ENCODE results near the gene IL17B.
"Not testable (repeated sequence)": the region's sequence is repeated elsewhere in the genome, so short reads cannot be mapped to it uniquely, and the experiment has no call there.

The IL17B gene

DNA sequence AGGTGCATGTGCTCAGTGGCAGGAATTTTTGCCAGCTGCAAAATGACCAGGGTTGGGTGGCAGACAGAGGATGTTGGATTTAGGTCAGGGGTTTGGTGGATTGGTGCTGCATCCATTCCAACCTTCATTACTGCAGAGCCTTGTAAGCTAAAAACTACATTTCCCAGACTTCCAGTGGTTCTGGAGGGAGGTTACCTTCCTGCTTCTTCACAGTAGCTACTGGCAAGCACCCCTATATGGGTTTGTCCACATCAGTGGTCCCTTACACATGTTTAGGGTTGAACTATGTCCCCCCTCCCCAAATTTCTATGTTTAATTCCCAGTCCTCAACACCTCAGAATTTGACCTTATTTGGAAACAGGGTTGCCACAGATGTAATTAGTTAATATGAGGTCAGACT lies 20.7 kb upstream of the IL17B start:
- no peak for DNase-seq

DNA sequence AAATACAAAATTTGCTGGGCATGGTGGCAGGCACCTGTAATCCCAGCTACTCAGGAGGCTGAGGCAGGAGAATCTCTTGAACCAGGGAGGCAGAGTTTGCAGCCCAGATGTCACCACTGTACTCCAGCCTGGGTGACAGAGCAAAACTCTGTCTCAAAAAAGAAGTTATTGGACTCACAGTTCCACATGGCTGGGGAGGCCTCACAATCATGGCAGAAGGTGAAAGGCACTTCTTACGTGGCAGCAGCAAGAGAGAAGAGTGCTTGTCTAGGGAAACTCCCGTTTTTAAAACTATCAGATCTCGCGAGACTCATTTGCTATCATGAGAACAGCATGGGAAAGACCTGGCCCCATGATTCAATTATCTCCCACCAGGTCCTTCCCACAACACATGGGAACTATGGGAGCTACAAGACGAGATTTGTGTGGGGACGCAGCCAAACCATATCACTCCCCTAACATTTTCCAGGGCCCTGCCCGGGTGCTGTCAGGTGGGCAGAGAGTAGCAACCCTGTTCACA lies 19.7 kb upstream of the IL17B start:
- not testable (repeated sequence) for DNase-seq

DNA sequence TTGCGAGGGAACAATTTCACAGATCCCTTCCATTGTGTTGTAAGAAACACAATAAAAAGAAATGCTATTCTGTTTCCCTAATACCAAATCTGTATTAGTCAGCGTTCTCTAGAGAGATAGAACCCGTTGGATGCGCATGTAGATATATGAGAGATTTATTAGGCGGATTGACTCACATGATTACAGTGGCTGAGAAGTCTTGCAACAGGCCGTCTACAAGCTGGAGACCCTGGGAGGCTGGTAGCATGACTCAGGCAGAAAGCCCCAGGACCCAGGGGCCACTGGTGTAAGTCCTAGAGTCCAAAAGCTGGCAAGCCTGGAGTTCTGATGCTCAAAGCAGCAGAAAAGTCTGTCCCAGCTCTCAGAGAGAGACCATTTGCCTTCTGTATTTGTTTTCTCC lies 18.4 kb upstream of the IL17B start:
- no peak for DNase-seq

DNA sequence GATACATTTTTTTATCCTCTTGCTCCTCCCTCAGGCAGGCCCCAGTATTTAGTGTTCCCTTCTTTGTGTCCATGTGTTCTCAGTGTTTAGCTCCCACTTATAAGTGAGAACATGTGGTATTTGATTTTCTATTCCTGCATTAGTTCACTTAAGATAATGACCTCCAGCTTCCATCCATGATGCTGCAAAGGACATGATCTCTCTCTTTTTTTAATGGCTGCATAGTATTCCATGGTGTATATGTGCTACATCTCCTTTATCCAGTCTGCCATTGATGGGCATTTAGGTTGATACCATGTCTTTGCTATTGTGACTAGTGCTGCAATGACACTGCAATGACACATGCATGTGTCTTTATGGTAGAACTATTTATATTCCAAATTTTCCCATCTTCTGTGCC lies 15.9 kb upstream of the IL17B start:
- DNase-seq = not testable (repeated sequence)

DNA sequence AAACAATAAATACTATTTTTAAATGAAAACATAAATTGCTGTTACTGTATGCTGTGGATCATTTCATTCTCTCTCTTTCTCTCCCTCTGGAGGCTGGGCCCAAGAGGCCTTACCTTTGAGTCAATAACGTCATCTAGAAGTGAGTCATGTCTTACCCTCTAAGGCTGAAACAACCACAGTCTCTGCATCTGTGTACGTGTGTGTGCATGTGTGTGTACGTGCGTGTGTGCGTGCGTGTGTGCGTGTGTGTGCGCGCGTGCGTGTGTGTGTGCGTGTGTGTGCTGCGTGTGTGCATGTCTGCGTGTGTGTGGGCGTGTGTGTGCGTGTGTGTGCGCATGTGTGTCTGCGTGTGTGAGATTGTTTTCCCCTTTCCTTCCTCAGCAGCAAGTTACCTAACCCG lies 13.6 kb upstream of the IL17B start:
- DNase-seq = no peak

DNA sequence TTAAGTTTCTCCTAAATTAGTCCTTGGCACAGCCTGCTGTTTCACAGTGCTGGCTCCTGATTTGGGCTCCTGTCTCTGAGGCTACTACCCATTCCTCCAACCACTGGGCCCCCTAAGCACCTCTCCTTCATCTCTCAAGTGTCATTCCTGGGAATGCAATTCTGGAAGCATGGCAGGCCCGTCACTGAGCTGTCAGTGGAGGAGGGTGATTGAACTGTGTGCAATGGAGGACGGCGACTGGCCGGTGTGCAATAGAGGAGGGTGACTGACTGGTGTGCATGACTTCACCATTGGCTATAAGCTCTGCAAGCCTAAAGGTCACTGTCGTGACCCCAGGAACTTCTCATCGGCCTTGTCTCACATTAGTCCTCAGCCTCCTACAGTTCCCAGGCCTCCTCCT lies 12.4 kb upstream of the IL17B start:
- DNase-seq = no peak

DNA sequence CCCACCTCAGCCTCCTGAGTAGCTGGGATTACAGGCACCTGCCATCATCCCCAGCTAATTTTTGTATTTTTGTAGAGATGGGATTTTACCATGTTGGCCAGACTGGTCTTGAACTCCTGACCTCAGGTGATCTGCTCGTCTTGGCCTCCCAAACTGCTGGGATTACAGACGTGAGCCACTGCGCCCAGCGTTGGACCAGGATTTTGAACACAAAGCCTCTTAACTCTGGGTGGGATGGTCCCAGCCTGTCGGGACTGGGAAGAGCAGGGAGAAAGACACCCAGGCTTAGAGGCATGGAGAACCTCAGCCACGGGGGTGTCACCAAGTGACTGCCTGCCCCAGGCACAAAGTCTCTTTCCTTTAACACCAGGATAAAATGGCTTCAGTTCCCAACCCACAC lies 12.0 kb upstream of the IL17B start:
- DNase-seq = not testable (repeated sequence)

DNA sequence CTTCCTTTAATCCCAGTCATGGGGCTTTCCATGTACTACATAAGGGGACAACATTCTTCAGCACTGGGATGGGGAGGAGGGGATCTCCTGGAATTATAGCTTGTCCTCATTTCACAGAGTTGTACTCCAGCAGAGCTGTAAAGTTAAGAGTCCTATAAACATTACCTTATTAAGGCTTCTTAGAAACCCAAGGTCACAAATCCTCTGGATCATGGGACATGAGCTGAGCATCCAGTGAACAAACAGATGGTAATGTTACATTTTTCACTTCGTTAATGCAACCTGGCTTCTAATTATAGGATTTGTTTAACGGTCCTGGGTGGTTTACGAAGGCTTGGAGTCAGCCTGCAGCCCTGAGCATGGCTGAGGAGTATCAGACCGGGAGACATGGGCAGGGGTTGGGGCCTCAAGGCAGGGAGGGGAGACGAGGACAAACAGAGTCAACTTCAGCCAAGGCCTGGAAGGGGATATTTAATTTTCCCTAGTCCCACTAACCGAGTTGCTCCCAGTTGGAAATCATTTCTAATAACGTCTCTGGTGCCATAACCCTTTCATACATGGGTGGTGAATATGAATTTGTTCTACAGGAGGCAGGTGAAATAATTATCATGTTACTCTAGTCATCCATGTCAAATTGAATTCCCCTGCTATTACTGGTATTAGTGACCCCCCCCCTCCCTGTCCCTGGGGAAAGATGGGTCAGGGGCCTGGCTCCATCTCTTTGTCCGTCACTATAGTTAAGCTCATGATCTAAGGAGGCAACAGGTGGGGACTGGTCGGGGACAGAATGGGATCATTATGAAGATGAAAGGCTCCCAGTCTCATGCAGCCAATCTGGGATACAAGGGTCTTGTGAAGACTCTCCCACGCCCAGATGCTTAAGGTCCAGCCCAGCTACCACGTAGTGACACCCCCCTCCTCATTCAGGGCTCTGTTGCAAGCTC lies 10.7 kb upstream of the IL17B start:
- DNase-seq = no peak

DNA sequence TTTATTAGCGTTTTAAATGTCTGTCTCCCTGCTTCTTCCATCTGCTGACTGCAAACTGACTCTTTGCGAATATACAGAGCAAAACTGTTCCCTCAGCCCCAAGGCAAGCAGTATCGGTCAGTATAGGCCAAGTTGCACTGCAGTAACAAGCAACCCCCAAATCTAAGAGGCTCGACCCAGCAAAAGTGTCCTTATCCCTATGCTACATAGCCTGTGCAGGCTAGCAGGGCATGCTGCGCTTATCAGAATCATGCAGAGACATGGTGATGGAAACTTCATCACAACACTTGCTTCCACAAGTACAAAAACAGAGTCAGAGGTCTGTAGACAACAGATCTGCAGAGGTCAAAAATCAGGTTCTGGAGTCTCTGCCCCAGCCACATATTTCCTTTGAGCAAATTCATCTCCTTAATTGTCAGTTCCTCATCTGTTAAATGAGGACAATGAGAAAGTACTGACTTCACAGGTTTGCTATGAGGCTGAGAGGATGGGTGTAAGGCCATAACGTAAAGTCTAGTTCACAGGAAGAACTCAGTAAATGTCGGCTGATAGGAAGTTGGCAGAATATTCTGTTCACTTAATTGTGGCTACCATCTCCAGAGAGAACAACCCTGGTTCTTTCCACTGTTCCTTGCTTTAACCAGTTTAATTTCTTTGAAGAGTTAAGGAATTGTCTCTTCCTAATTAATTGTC lies 9.6 kb upstream of the IL17B start:
- no peak for DNase-seq

DNA sequence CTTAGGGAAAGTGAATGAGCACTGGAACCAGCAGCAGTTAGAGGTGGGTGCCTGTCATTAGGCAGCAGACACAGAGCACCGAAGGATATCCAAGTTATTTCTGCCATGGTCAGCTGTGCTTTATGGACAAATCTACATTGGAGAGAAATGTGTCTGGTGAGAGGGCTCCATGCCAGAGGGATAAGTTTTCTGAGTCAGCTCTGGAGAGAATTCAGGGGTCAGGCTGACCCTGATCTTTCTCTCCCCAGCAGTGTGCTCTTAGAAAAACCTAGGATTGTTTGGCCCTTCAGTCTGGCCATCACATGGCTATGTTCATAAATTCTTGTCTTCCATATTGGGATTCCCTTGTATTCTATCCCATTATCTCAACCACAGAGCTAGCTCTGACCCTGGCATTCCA lies 8.9 kb upstream of the IL17B start:
- DNase-seq = no peak

DNA sequence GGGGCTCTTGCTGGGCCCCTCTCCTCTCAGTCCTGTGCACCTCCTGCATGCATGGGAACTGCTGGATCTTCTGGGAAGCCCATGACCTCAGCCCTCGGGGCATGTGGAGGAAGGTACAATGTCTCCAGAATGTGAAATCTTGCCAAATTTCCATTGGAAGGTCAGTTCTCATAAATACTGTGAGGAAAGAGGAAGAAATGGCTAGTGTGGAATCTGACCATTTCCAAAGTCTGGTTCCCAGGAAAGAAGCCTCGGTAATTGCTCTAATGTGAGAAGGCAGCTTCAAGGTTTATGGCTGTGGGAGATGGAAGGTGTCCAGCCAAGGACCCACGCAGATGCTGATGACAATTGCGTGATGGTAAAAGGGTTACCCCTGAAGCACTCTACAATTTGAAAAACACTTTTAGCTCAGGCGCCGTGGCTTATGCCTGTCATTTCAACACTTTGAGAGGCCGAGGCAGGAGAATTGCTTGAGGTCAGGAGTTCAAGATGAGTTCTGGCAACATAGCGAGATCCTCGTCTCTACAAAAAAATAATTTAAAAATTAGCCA lies 8.1 kb upstream of the IL17B start:
- no peak for DNase-seq

DNA sequence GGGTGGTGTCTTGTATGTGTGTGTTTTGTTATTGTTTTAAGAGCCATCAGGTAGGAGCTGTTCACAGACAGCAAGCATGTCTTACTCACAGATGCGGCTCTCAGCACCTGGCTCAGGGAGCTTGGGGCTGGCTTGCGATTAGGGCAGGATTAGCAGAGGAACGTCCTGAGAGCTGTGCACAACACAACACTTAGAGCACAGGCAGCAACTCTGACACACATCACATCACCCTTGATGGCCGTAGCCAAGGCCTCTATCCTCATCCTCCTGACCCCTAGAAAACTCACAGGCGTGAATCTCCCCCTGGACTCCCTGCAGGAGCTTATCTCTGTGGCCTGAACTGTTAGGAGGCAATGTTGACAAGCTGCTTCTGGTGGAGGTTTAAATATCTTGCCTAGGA lies 7.1 kb upstream of the IL17B start:
- DNase-seq = no peak

DNA sequence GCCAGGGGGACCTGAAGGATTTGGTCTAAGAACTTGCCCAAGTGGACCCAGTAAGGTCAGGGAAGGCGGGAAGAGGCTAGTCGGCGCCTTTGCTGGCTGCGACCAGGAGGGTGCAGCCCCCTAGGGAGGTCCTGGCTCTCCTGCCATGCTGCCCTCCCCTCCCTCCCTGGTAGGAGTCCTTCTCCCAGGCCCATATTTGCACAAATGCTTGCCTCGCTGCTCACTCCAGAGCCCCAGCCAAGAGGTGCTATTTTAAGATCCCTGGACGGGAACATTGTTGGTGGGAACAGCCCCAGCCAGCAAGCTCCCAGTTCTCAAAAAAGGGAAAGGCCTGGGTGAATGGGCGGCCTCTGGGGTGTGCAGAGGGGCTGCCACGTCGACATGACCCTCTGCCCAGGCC lies 4.3 kb upstream of the IL17B start:
- no peak for DNase-seq

DNA sequence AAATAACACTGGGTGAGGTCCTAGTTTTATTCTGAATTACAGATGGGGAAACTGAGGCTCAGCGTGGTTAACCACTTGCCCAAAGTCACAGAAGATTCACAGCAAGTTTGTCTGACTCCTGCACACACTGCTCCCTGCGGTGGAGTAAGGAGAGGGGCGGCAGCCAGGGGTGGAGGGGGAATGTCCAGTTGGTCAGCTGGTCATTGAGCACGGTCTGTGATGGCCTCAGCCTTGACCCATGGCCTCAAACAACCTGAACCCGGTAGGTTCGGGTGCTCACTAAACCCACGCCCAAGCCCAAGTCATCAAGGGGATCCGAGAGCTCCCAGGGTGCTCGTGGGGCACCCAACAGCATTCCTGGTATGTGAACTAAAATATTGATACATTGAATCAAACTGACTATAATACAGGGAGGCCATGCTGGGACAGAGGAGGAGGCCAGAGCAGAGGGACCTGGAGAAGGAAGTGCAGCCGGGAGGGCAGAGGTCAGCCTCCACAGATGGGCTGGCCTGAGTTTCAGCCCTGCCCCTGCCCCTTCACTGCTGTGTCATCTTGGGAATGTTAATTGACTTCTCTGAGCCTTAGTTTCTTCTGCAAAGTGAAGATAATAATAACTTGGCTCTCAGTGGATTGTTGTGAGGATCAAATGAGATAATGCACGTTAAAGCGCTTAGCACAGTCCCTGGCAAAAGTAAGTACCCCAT lies 3.6 kb upstream of the IL17B start:
- no peak for DNase-seq

DNA sequence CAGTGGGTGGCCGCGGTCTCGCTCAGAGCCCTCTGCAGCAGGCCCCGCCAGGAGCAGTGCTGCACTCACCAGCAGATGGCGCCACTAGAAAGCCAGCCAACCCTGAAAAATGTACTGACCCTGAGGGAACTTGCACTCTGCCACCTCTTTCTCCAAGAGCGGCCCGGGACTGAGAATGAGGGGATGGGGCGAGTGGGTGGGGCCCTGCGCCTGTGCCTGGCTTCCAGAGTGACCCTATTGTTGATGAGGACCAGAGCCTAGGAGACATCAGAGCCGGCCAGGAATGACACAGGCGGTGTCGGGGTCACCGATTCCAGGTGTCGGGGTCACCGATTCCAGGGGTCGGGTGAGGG lies 2.9 kb upstream of the IL17B start:
- DNase-seq = peak; percentile 63

DNA sequence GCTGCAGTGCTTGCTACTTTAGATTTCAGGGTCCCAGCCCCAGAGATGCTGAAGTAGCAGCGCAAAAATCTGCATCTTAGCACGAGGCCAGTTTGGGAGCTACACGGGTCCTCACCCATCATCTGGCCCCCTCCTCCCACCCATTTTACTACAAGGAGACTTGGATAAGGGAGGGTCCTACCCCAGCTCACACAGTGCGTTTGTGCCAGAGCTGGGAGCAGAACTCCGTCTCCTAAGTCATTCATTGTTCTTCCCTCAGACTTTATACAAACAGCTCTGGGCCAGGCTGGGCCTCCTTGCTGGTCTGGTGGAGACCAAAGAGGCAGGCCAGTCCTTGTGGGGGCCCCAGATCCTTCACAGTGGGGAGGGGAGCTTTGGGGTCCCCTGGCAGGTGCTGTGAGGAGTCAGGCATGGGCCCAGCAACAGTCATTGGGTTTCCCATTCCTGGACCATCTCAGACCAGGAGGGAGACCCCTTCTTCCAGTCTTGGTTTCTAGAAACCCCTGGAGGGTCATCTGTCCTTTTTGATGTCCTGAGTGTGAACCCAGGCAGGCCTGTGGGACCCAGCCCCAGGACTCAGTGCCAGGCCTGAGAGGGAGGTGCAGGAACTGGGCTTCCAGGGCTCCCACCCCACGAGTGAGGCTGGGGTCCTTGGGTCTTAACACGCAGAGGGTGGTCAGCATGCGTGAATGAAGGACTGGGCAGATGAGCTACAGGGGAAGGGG lies 2.3 kb upstream of the IL17B start:
- DNase-seq = no peak

DNA sequence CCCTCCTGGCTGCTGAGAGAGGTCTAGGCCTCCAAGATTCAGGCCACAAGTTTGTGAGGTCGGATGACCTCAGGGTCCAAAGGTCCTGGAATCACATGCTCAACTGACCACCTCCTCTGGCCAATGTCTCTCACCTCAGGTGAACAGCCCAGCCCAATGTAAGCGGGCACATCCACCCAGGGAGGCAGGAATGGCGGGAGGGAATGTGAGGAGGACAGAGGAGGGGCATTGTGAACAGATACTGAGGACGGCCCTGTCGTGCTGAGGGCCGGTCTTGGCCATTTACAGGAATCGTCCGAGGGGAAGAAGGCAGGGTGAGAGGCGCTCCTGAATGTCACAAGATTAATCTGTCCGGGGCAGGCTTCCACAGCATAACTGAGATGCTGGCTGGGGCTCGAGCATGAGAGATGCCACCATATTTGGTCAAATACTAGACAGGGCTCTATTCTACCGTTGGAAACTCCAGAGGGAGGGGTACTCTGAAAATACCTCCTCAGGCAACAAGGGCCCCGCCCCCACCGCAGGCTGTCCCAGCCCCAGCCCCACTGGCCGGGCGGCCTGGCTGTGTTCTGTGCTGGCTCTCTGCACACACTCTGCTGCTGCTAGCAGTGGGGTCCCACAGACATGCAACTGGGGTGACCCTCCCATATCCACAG lies 1.5 kb upstream of the IL17B start:
- no peak for DNase-seq

DNA sequence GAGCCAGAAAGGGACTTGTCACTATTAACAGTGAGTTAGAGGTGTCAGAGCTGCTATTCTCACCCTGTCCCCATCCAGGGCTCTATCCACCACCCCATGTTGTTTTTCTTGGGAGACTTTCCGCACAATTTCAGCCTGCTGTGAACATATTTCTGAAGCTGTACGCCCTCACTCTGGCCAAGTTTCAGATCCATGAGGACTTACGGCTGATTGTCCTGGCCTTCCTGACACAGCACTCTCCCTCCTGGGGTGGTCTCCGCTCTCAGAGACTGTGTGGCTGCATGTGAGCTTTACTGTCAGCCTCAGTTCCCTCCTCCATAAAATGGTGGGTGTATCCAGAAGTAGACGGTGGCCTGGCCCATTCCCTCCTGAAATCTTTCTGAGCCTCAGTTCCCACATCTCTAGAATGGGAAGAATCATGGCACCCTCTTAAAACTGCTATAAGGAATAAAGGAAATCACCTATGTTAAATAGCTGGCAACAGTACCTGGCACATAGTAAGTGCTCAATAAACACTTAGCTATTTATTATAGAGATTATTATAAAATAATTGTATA lies 804 bp upstream of the IL17B start:
- no peak for DNase-seq

DNA sequence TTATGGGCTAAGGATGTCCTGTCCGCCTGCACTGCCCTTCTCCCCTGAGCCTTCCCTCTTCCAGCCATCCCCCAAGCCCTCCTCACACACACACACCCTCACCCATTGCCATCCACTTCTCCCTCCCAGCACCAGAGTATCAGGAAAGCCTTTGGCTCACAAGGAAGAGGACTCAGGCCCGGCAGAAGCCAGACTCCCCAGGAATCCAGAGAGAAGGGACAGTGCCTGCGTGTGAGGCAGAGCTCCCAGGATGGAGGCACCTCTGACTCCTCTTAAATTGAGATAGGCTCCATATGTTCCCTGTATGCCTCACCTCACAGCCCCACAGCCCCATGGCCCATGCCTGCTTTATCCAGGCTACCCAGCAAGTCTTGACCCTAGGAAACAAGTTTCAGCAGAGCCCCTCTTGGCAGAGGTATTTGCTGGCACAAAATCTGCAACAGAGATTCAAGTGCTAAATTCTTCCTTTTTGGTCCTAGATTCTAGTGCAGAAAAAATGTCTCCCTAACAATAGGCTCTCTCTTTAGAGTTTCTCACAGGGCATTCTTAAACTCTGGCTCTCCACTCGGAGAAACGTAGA lies 761 bp downstream of the IL17B start:
- DNase-seq = no peak

DNA sequence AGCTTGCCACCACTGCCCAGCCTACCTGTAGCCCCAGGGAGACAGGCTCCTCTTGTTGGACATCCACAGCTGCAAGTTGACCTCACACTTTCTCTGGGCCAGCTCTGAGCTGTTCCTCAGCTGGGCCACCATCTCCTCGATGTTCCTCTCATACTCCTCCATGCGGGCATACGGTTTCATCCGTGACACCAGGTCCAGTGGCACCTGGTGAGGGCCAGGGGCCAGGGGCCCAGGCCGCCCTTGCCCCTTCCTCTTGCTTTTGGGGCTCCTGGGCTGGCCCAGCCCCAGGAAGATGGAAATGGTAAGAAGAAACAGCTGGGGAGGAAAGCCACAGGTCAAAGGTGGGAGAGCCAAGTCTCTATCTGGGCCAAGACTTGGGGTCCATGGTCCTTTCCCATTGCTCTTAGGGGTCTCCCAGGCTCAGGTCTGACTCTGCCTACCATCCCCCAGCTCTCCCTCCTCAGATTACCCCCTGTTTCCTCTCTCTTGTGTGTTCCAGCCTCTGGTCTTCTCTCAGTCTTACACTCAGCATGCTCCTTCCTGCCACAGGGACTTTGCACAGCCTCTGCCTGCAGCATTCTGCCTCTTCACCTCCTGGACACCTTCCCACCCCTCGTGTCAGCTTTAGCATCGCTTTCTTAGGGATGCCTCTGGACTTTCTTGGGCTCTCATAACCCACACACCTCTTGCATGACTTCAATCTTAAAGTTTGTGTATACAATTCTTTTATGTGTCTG lies 2.2 kb downstream of the IL17B start:
- DNase-seq = no peak

DNA sequence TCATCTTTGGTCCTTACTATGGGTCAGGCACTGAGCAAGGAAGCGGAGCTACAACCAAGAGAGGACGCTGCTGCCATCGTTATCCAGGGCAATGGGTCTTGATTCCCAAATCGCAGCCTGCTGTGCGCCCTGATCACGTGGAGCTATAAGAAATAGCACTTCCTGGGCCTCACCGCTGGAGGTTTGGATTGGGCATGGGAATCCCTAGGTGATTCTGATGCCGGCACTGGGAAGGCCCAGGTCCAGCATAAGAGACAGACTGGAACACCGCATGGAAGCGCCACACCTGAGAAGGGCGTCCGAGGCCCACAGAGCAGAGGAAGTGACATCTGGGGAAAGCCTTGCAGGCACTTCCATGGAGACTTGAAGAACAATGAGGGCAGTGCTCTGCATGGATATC lies 3.0 kb downstream of the IL17B start:
- no peak for DNase-seq
